Measurements from ENCODE around the gene GJD2. TPM values are rescaled to one million over a fixed set of nuclear protein-coding genes. Genes with fewer than 3 reads are reported as not detected.

The GJD2 gene
- total RNA-seq, 1 donor from 2014 or later = not detected

DNA sequence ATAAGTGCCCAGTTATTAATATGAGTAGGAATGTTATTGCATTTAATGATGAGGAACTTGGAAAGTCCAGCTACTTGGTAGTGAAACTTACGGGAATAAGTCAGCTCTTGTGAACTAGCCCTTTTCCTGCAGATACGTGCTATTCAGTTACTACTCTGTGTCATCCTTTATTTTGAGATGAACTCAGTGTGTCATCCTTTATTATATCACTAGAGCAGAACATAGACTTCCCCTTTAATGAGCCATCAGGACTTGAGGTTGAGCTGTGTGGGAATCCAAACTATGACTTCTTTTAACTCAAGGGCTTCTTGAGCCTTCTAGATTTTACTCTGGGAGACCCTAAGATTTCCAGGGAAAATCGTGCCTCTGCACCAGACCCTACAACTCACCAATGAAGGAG is 36.9 kb upstream of the GJD2 start:
- no peaks in the 10 kb centered on the region for H3K36me3 ChIP-seq
- no peak overlapping the region for H3K4me3 ChIP-seq
- H3K4me1 ChIP-seq = no peaks in the 10 kb centered on the region
- no peak overlapping the region for H3K27ac ChIP-seq
- no peaks in the 10 kb centered on the region for H3K9me3 ChIP-seq
- ATAC-seq = no peak
- intact Hi-C loops (cut with DNase I) = no loop called here
- TF ChIP-seq, protein P1, sequence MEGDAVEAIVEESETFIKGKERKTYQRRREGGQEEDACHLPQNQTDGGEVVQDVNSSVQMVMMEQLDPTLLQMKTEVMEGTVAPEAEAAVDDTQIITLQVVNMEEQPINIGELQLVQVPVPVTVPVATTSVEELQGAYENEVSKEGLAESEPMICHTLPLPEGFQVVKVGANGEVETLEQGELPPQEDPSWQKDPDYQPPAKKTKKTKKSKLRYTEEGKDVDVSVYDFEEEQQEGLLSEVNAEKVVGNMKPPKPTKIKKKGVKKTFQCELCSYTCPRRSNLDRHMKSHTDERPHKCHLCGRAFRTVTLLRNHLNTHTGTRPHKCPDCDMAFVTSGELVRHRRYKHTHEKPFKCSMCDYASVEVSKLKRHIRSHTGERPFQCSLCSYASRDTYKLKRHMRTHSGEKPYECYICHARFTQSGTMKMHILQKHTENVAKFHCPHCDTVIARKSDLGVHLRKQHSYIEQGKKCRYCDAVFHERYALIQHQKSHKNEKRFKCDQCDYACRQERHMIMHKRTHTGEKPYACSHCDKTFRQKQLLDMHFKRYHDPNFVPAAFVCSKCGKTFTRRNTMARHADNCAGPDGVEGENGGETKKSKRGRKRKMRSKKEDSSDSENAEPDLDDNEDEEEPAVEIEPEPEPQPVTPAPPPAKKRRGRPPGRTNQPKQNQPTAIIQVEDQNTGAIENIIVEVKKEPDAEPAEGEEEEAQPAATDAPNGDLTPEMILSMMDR (IDR thresholded peaks at IDR 0.05) = no peak
- DNase-seq = no peak
- H3K27me3 ChIP-seq = peaks cover 22% of the 10 kb centered on the region

DNA sequence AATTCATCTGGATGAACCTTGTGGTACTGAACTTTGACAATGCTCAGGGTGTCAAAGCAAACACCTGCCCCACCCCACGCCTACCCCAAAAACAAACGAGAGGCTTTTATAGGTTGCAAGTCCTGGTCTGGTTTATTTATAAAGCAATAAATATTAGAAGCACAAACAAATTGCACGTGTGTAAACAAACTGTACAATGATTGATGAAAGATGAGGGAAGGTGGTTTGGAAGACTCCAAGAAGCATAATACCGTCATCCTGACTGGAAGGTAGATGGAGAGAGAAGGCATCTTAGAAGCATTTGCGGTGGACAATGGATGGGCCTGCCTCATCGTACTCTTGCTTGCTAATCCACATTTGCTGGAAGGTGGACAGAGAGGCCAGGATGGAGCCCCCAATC is 35.3 kb upstream of the GJD2 start:
- intact Hi-C loops (cut with DNase I) = no loop called here
- no peaks in the 10 kb centered on the region for H3K4me1 ChIP-seq
- H3K9me3 ChIP-seq = no peaks in the 10 kb centered on the region
- H3K27me3 ChIP-seq = peaks cover 14% of the 10 kb centered on the region
- H3K4me3 ChIP-seq = no peak overlapping the region
- TF ChIP-seq, protein P1 (IDR thresholded peaks at IDR 0.05) = no peak
- ATAC-seq = no peak
- no peak for DNase-seq
- H3K27ac ChIP-seq = no peak overlapping the region
- no peaks in the 10 kb centered on the region for H3K36me3 ChIP-seq

DNA sequence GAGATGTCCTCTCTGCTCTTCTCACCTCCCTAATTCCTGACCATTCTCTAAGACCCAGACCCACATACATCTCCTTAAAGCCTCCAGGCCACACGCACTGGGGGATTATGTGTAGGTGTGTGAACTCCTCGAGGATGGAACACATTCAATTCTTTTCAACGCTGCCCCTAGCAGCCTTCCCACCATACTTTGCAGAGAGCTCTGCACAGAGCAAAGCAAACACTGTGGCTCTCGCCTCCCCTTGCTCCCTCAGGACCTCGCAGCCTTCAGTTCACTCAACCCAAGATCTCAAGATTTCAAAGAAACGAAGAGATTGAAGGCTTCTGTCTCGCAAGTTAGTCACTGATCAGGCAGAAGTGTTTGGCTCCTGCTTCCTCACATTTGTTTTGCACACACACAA is 34.5 kb upstream of the GJD2 start:
- no peak overlapping the region for H3K4me3 ChIP-seq
- H3K36me3 ChIP-seq = no peaks in the 10 kb centered on the region
- H3K27ac ChIP-seq = no peak overlapping the region
- ATAC-seq = no peak
- intact Hi-C loops (cut with DNase I) = no loop called here
- peaks cover 6% of the 10 kb centered on the region for H3K27me3 ChIP-seq
- DNase-seq = no peak
- TF ChIP-seq, protein P1 (IDR thresholded peaks at IDR 0.05) = no peak
- no peaks in the 10 kb centered on the region for H3K9me3 ChIP-seq
- no peaks in the 10 kb centered on the region for H3K4me1 ChIP-seq

DNA sequence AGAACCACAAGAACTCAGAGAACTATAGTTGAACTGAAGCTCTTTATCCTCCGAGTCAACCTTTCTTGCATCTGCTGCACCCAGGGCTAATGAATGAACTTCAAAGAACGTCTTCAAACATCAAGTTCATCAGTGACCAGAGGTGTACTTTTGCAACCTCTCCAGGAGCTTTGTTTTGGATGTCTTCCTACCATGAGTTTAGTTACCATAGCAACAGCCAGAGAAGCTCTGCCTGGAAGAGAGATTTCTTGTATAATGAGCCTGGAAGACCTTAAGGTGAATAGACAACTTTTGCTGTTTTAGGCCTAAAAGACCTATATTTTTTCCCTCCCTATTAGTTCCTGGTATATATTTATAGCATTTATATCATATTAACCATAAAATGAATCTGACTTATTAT is 31.4 kb upstream of the GJD2 start:
- TF ChIP-seq, protein P1 (IDR thresholded peaks at IDR 0.05) = no peak
- no peak overlapping the region for H3K4me3 ChIP-seq
- no peak overlapping the region for H3K27ac ChIP-seq
- no peaks in the 10 kb centered on the region for H3K27me3 ChIP-seq
- no peak for DNase-seq
- ATAC-seq = no peak
- intact Hi-C loops (cut with DNase I) = no loop called here
- no peaks in the 10 kb centered on the region for H3K36me3 ChIP-seq
- no peaks in the 10 kb centered on the region for H3K9me3 ChIP-seq
- no peaks in the 10 kb centered on the region for H3K4me1 ChIP-seq

DNA sequence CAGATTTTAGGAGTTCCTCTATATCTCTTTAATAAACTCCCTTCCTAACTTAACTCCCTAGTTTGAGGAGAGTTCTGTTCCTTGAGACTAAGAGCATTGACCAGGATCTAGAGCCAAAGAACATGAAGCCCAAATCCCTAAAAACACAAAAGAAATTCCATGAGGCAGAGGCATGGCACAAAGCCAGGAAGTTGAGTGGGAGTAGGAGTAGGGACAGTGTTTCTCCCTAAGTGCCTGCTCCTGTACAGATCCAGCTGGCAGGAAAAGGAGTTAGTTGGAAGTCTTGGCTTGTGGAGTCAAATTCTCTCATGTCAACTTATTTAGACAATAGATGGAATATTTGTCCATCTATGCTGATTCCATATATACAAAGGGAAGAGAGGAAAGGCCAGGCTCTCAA is 29.2 kb upstream of the GJD2 start:
- ATAC-seq (no peak), DNase-seq (no peak)
- TF ChIP-seq, protein P1 (IDR thresholded peaks at IDR 0.05) = no peak
- Histone ChIP-seq H3K9me3 (no peaks in the 10 kb centered on the region), H3K4me1 (no peaks in the 10 kb centered on the region), H3K4me3 (no peak overlapping the region), H3K36me3 (no peaks in the 10 kb centered on the region), H3K27ac (no peak overlapping the region), H3K27me3 (no peaks in the 10 kb centered on the region)
- intact Hi-C loops (cut with DNase I) = no loop called here

DNA sequence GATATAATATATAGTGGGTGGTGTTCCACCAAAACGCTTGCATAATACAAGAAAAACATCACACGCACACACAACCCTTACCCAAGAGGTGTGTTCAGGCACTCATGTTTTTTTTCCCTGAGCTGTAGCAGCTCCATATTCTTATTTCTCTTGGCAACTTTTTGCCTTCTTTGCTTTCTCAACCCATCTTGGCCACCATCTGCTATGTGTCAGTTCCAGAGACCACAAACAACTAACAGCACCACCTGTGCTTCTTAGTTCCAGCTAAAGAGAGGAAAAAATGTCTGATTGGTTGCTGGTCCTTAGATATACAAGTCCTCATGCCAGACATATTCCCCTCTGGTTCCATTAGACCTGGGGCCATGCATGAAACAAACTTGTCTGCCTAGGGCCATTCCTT is 28.6 kb upstream of the GJD2 start:
- TF ChIP-seq, protein P1 (IDR thresholded peaks at IDR 0.05) = no peak
- no peak overlapping the region for H3K27ac ChIP-seq
- no peaks in the 10 kb centered on the region for H3K27me3 ChIP-seq
- intact Hi-C loops (cut with DNase I) = no loop called here
- no peaks in the 10 kb centered on the region for H3K9me3 ChIP-seq
- no peak for DNase-seq
- no peaks in the 10 kb centered on the region for H3K36me3 ChIP-seq
- no peak overlapping the region for H3K4me3 ChIP-seq
- no peak for ATAC-seq
- H3K4me1 ChIP-seq = no peaks in the 10 kb centered on the region

Measured in upper lobe of right lung (tissue), 1 donor.